ENCODE measurements around the gene TSHZ3. TPM values are rescaled to one million over a fixed set of nuclear protein-coding genes. Genes with fewer than 3 reads are reported as not detected.
A peak's percentile ranks its signal among the peaks of the same experiment; 100 is the strongest.

Gene TSHZ3
- total RNA-seq, 4 donors from 2014 or later, result 3.2 to 65.5 (median 27.9) TPM

DNA sequence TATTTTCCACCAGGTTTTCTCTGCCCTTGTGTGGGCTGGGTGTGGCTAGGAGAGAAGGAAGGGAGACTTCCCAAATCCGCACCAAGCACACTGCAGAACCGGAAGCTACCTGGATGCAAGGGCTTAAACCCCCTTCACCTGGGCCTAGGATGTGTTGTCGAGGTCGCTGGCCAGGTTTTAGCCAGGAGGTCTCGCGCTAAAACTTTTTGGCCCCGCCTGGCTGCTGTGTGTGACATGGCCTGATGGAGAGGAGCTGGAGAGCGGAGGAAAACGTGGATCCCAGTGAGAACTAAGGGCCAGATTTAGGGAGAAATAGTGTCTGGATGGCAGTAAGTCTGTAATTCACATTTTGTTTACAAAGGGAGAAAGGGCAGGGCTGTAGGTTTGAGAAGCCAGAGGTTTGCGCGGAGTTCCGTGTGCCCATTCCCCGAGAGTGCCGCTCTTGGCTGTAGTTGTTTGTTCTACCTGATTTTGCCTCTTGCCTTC lies 3.1 kb upstream of the TSHZ3 start:
- H3K9me3 ChIP-seq, result no peaks in the 10 kb centered on the region
- TF ChIP-seq, protein P1, sequence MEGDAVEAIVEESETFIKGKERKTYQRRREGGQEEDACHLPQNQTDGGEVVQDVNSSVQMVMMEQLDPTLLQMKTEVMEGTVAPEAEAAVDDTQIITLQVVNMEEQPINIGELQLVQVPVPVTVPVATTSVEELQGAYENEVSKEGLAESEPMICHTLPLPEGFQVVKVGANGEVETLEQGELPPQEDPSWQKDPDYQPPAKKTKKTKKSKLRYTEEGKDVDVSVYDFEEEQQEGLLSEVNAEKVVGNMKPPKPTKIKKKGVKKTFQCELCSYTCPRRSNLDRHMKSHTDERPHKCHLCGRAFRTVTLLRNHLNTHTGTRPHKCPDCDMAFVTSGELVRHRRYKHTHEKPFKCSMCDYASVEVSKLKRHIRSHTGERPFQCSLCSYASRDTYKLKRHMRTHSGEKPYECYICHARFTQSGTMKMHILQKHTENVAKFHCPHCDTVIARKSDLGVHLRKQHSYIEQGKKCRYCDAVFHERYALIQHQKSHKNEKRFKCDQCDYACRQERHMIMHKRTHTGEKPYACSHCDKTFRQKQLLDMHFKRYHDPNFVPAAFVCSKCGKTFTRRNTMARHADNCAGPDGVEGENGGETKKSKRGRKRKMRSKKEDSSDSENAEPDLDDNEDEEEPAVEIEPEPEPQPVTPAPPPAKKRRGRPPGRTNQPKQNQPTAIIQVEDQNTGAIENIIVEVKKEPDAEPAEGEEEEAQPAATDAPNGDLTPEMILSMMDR (IDR thresholded peaks at IDR 0.05), result no peak
- no peak for TF ChIP-seq POLR2A (IDR thresholded peaks at IDR 0.05)
- intact Hi-C loops (cut with DNase I; ENCODE audit: low total_unique reads), result no loop called here
- H3K4me1 ChIP-seq, result peaks cover 0 to 7% of the 10 kb centered on the region in 2 donors
- H3K4me3 ChIP-seq, result peak overlapping the region in 1 of 2 donors; percentile 68
- H3K27ac ChIP-seq, result peak overlapping the region; percentile 95 to 99
- no peaks in the 10 kb centered on the region for H3K27me3 ChIP-seq
- no peak for DNase-seq
- H3K36me3 ChIP-seq, result no peaks in the 10 kb centered on the region

DNA sequence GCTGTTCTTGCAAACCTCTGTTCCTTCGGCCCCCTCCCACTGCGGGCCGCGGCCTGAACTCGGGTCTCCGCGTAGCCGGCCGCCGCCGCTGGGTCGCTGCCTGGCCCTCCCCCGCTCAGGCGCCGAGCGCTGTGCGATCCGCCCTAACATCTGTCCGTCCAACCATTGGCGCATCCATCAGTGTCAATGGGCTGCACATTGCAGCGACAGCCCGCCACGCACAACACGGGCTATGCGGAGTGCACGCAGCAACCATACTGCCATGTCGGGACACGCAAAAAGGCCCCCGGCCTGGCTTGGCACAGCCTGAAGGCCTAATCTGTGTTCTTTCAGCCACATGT lies 2.6 kb upstream of the TSHZ3 start:
- H3K27ac ChIP-seq, result peak overlapping the region; percentile 95 to 99
- intact Hi-C loops (cut with DNase I; ENCODE audit: low total_unique reads), result no loop called here
- peak overlapping the region; percentile 68 to 75 for H3K4me3 ChIP-seq
- peak in 1 of 2 donors; percentile 24 for DNase-seq
- no peaks in the 10 kb centered on the region for H3K36me3 ChIP-seq
- TF ChIP-seq, protein P1 (IDR thresholded peaks at IDR 0.05), result no peak
- TF ChIP-seq POLR2A (IDR thresholded peaks at IDR 0.05), result no peak
- H3K4me1 ChIP-seq, result peaks cover 2 to 7% of the 10 kb centered on the region in 2 donors
- no peaks in the 10 kb centered on the region for H3K27me3 ChIP-seq
- no peaks in the 10 kb centered on the region for H3K9me3 ChIP-seq

- peak overlapping the region; percentile 95 to 99 for H3K27ac ChIP-seq
- intact Hi-C loops (cut with DNase I; ENCODE audit: low total_unique reads), result no loop called here
Observed at GRCh38 chr19:31351056-31351854, 2.0 kb upstream of the TSHZ3 start.

GRCh38 chr19:31350693-31351055 lies 1.4 kb upstream of the TSHZ3 start:
- intact Hi-C loops (cut with DNase I; ENCODE audit: low total_unique reads), result no loop called here

More at GRCh38 chr19:31351056-31351854, 2.0 kb upstream of the TSHZ3 start:
- Histone ChIP-seq H3K4me3 (peak overlapping the region; percentile 68 to 75), H3K9me3 (no peaks in the 10 kb centered on the region), H3K36me3 (no peaks in the 10 kb centered on the region), H3K27me3 (no peaks in the 10 kb centered on the region), H3K4me1 (peaks cover 7 to 8% of the 10 kb centered on the region in 2 donors)
- peak; percentile 51 to 56 for DNase-seq
- no peak for TF ChIP-seq POLR2A (IDR thresholded peaks at IDR 0.05)
- TF ChIP-seq, protein P1 (IDR thresholded peaks at IDR 0.05), result peak in 1 of 4 experiments; percentile 10

More at GRCh38 chr19:31350693-31351055, 1.4 kb upstream of the TSHZ3 start:
- Histone ChIP-seq H3K36me3 (no peaks in the 10 kb centered on the region), H3K9me3 (no peaks in the 10 kb centered on the region), H3K4me3 (peak overlapping the region; percentile 68 to 75), H3K27me3 (no peaks in the 10 kb centered on the region), H3K4me1 (peaks cover 7 to 9% of the 10 kb centered on the region in 2 donors), H3K27ac (peak overlapping the region; percentile 95 to 99)
- DNase-seq, result peak; percentile 48 to 69
- peak in 1 of 2 donors; percentile 21 for TF ChIP-seq POLR2A (IDR thresholded peaks at IDR 0.05)
- TF ChIP-seq, protein P1 (IDR thresholded peaks at IDR 0.05), result no peak

Data from uterus (tissue), 4 donors.